Fibroblast of lung (primary cell): ENCODE data around the gene CXADR.

Source experiments
- EZH2 ChIP-seq: IDR thresholded peaks from 2 replicates; pipeline ENCODE4 v1.5.1; 2012; ENCODE audit warnings: low read length, control low read depth, mild to moderate bottlenecking; ENCODE audit errors: missing control alignments
- TF ChIP-seq, protein P1 (sequence below), 2 donors: IDR thresholded peaks in 1 of 2; conservative IDR thresholded peaks in 1 of 2; 1 replicate in 1 of 2; 2 replicates in 1 of 2; pipeline ENCODE4 v1.5.1; 2011 to 2012; ENCODE audit warnings: low read length in 2 of 2, control low read depth in 1 of 2, inconsistent platforms in 1 of 2, low read depth in 1 of 2, mild to moderate bottlenecking in 1 of 2

DNA sequence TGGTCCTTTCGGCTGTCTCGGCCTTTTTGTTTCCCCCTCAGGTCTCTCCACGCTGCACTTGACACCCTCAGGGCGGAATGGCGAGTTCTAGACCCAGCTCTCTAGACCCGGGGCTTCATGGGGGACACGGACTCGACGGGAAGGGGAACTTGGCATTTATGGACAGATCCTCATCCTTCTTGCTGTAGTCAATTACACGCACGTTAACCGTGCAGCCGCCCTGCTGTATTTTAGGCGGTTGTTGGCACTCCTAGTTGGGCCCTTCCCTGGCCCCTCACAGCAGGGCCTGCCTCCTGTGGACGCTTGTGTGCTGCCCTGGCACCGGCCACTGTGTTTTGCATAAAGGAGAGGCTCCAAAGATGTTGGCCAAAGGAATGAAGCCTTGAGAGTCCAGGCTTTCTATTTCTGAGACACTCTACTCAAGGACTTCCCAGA lies 100.4 kb downstream of the CXADR start:
- TF ChIP-seq, protein P1, sequence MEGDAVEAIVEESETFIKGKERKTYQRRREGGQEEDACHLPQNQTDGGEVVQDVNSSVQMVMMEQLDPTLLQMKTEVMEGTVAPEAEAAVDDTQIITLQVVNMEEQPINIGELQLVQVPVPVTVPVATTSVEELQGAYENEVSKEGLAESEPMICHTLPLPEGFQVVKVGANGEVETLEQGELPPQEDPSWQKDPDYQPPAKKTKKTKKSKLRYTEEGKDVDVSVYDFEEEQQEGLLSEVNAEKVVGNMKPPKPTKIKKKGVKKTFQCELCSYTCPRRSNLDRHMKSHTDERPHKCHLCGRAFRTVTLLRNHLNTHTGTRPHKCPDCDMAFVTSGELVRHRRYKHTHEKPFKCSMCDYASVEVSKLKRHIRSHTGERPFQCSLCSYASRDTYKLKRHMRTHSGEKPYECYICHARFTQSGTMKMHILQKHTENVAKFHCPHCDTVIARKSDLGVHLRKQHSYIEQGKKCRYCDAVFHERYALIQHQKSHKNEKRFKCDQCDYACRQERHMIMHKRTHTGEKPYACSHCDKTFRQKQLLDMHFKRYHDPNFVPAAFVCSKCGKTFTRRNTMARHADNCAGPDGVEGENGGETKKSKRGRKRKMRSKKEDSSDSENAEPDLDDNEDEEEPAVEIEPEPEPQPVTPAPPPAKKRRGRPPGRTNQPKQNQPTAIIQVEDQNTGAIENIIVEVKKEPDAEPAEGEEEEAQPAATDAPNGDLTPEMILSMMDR (conservative IDR thresholded peaks at IDR 0.05 in 1 of 2, IDR thresholded peaks at IDR 0.05 in 1 of 2; ENCODE audit: low read depth in 1 of 2, low read length in 2 of 2): no peak
- TF ChIP-seq EZH2: no peak
